HG02571 (cell line): ENCODE measurements around the gene CDKN2B.

Experiments used
- ATAC-seq: cut with Tn5 transposase; IDR thresholded peaks from one replicate; pipeline ENCODE4 v1.9.1; 2021; ENCODE audit warnings: mild to moderate bottlenecking, moderate library complexity; ENCODE audit not compliant: unreplicated experiment

Gene CDKN2B

GRCh38 chr9:22035591-22036011 is 26.5 kb upstream of the CDKN2B start:
- ATAC-seq, result no peak

GRCh38 chr9:22033012-22033630 is 24.0 kb upstream of the CDKN2B start:
- ATAC-seq, result no peak

DNA sequence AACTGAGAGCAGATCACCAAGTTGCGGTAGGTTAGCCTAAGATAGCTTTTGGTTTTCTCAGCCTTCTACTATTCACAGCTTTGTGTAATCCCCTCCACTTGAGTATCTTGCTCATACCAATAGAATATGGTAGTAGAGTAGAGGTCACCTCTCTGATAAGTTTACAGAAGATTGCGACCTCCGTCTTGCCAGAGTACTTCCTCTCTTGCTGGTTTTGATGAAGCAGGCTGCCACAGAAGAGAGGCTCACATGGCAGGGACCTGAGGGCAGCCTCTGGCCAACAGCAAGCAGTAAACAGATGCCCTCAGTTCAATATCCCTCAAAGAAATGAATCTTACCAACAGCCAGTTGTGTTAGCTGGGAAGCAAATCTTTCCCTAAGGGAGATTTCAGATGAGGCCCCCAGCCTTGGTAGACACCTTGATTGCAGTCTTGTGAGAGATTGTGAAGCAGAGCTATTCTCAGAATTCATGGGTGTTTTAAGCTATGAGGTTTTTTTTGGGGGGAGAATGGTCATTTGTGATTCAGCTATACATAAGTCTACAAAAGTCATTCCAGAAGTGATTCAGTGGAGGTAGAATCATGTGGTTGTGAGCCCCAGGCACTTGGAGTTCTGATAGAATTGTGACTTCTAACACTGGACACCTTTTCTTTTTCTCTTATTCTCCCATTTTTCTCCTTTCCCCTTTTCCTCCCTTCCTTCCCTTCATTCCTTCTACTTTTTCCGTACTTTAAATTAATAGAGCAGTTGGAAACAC is 22.7 kb upstream of the CDKN2B start:
- no peak for ATAC-seq

GRCh38 chr9:22030101-22030598 is 21.0 kb upstream of the CDKN2B start:
- ATAC-seq, result peak; percentile 79

GRCh38 chr9:22029231-22029630 is 20.1 kb upstream of the CDKN2B start:
- no peak for ATAC-seq

- ATAC-seq, result no peak
These were observed 19.3 kb upstream of the CDKN2B start for GRCh38 chr9:22028394-22028793.

DNA sequence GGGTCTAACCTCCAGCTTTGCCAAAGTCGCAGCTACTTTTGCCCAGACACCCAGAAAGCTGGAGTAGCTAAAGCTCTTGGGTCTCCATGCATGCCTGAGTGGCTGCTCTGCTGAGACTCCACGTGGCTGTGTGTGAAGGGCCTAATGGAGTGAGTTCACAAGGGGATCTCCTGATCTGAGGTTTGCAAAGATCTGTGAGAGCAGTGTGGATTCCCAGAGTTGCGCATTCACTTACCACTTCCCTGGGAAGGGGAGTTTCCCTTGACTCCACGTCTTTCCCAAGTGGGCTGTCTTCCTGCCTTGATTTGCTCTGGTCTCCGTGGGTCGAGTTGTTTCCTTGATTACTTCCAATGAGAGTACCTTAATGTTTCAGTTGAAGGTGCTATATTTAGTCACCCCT is 17.6 kb upstream of the CDKN2B start:
- ATAC-seq, result no peak

GRCh38 chr9:22022396-22022795 is 13.3 kb upstream of the CDKN2B start:
- ATAC-seq, result no peak

- ATAC-seq, result no peak
These were observed 1.9 kb upstream of the CDKN2B start for GRCh38 chr9:22010866-22011625.

- peak; percentile 42 for ATAC-seq
These were observed 382 bp upstream of the CDKN2B start for GRCh38 chr9:22009506-22009867.

DNA sequence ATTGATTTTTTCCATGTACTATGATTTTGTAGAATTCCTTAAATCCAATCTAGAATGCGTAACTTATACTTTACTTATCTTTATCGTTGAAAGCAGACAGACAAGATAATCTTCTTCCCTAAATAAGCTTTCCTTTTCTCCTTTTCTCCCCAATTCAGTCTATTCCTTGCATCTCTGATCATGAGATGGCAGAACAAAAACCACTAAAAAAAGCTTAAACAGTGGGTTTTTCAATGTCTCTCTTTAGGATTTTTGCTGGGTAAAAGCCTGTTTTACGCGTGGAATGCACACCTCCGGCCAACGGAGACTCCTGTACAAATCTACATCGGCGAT is 755 bp downstream of the CDKN2B start:
- no peak for ATAC-seq

DNA sequence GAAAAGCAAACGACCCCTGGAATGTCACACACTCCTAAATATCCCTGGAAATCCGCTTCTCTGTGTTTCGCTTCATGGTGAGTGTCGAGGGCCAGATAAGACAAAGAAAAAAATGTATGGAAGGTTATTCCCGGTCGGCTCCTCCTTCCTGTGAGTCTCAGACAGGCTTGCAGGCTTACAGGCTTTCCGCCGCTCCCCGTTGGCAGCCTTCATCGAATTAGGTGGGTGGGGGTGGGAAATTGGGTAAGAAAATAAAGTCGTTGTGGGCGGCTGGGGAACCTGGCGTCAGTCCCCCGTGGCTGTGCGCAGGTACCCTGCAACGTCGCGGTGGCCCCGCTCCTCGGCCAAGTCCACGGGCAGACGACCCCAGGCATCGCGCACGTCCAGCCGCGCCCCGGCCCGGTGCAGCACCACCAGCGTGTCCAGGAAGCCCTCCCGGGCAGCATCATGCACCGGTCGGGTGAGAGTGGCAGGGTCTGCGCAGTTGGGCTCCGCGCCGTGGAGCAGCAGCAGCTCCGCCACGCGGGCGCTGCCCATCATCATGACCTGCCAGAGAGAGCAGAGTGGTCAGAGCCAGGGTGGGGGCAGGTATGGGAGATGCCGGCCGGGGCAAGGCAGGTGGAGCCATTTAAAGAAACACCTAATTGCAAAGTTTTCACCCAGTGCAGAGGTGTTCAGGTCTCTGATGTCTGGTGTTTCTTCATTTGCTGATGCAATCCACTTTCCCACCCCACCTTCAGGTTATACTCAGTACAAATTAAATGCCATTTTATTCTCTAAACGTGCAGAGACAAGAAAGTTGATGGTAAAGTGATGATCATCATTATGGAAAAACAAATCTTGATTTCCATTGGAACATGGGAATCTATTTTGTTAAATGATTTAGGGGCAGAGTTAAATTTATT is 3.2 kb downstream of the CDKN2B start:
- no peak for ATAC-seq

DNA sequence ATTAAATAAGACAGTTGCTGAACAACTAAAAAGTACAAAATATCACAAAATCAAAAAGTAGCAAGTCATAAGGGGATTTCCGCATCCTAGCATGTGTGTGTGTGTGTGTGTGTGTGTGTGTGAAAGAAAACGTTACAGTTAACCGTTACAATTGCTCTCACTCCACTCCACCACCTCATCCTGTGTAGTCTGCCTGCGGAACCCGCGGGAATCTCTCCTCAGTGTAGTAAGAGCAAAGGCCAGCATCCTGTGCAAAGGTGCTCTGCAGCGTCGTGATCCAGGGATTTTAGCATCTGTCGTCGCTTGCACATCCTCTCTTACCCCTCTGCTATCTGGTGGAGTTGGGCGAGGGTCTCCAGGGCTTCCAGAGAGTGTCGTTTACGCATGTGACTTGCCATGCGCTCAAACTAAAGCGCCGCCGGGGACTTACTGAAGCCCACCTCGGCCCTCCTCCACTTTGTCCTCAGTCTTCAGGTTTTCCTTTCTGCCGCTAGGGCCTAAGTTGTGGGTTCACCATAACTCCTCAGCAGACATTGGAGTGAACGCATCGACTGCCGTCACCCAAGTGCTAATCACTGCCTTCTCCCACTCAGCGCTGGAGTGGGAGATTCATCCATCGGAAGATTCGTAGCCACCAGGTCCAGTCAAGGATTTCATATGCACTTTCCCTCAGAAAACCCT is 3.9 kb downstream of the CDKN2B start:
- no peak for ATAC-seq

DNA sequence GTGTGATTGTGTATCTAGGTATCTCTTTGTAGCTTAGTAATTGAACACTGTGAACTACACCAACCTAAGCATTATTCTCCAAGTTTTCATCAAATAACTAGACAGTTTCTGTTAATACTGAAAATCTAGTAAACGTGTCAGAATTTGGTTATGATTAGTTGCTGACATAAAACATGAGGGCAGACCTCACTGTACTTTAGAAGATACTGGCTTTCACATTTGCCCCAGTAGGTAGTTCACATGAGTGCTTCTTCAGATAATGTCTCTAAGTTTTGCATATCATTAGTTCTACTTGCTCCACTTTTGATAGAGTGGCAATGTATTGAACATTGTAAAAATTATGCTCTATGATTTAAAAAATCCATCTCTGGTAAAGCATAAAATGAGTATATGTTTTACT is 7.1 kb downstream of the CDKN2B start:
- no peak for ATAC-seq

- no peak for ATAC-seq
These were observed 11.1 kb downstream of the CDKN2B start for GRCh38 chr9:21998026-21998425.

DNA sequence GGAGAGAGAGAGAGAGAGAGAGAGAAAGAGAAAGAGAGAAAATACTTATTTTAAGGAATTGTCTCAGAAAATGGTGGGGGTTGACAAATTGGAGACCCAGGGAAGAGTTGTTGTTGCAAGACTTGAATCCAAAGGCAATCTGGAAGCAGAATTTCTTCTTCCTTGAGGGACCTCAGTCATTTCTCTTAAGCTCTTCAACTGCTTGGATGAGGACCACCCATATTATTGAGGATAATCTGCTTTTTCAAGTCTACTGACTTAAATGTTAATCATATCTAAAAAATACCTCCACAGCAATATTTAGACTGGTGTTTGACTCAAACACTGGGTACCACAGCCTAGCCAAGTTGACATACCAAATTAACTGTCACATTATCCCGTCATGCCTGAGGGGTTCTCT is 11.6 kb downstream of the CDKN2B start:
- ATAC-seq, result no peak

GRCh38 chr9:21996858-21997257 is 12.2 kb downstream of the CDKN2B start:
- ATAC-seq, result no peak

- ATAC-seq, result no peak
These were observed 12.7 kb downstream of the CDKN2B start for GRCh38 chr9:21996438-21996837.

- ATAC-seq, result no peak
These were observed 13.3 kb downstream of the CDKN2B start for GRCh38 chr9:21995666-21996398.
